Activated B cell treated with CpG ODN at 0.5 μM for 24 hours (primary cell): Measurements from ENCODE around the gene CLEC17A. TPM values are rescaled to one million over a fixed set of nuclear protein-coding genes. Genes with fewer than 3 reads are reported as not detected.

ENCODE experiments used
- ATAC-seq: fragments of 200-7000 bp; cut with Tn5 transposase; one replicate; pipeline ENCODE4 v1.10.0; 2021; ENCODE audit warnings: low read depth, mild to moderate bottlenecking, moderate library complexity
- CTCF ChIA-PET: fragments of 350-600 bp; sonication (Branson Sonifier 250); formaldehyde crosslinking; loops from one replicate; lab custom pipeline; 2021; ENCODE audit warnings: antibody characterized with exemption; lab: Charles Lee
- POLR2A ChIA-PET: fragments of 350-600 bp; sonication (Branson Sonifier 250); formaldehyde crosslinking; loops from one replicate; lab custom pipeline; 2021; ENCODE audit warnings: antibody characterized with exemption; lab: Charles Lee
- DNase-seq: peaks from one replicate; pipeline ENCODE4 v3.0.0; 2022
- H3K27ac Mint-ChIP-seq: one replicate; pipeline ENCODE4 v1.8.0; 2020; ENCODE audit warnings: mixed read lengths
- H3K27me3 Mint-ChIP-seq: one replicate; pipeline ENCODE4 v1.8.0; 2021; ENCODE audit warnings: mixed read lengths
- H3K36me3 Mint-ChIP-seq: one replicate; pipeline ENCODE4 v1.8.0; 2021; ENCODE audit warnings: low read depth, mixed read lengths
- H3K4me1 Mint-ChIP-seq: one replicate; pipeline ENCODE4 v1.8.0; 2021; ENCODE audit warnings: mixed read lengths
- H3K4me3 Mint-ChIP-seq: one replicate; pipeline ENCODE4 v1.8.0; 2020; ENCODE audit warnings: mild to moderate bottlenecking, mixed read lengths
- H3K9me3 Mint-ChIP-seq: one replicate; pipeline ENCODE4 v1.8.0; 2020; ENCODE audit warnings: mixed read lengths
- intact Hi-C: fragments of 100-400 bp; cut with micrococcal nuclease; formaldehyde crosslinking; loops from one replicate; pipeline ENCODE4 v1.15.1; 2024
- total RNA-seq: library from RNA; stranded (reverse); gene quantifications from 2 replicates; pipeline ENCODE4 v1.2.3, GENCODE V29; 2022
- TF ChIP-seq, protein P1 (sequence below): fragments of 200-600 bp; IDR thresholded peaks from one replicate; pipeline ENCODE4 v1.8.0; 2022; ENCODE audit warnings: antibody characterized with exemption, mild to moderate bottlenecking

Gene CLEC17A
- total RNA-seq, 1 donor from 2014 or later, result 123 TPM

DNA sequence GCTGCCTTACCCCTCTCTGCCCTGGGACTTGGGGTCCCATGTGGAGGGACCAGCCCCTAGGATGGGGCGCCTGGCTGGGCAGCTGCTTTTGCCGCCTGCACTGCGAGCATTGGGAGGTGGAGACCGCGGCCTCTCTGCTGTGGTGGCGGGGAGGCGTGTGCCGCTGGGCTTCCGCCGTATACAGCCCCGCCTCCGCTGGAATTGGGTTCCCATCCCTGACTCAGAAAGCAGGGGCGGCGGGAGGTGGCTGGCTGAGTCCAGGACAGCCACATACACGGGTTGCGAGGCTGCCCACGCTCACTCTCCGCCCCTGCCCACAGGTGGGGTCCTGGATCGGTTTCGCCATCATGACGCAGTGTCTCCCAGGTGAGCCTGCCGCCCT lies 17.6 kb upstream of the CLEC17A start:
- intact Hi-C loops, result no loop called here
- TF ChIP-seq, protein P1, sequence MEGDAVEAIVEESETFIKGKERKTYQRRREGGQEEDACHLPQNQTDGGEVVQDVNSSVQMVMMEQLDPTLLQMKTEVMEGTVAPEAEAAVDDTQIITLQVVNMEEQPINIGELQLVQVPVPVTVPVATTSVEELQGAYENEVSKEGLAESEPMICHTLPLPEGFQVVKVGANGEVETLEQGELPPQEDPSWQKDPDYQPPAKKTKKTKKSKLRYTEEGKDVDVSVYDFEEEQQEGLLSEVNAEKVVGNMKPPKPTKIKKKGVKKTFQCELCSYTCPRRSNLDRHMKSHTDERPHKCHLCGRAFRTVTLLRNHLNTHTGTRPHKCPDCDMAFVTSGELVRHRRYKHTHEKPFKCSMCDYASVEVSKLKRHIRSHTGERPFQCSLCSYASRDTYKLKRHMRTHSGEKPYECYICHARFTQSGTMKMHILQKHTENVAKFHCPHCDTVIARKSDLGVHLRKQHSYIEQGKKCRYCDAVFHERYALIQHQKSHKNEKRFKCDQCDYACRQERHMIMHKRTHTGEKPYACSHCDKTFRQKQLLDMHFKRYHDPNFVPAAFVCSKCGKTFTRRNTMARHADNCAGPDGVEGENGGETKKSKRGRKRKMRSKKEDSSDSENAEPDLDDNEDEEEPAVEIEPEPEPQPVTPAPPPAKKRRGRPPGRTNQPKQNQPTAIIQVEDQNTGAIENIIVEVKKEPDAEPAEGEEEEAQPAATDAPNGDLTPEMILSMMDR, result no peak
- ATAC-seq, result no peak
- no peak overlapping the region for H3K4me3 Mint-ChIP-seq
- CTCF ChIA-PET, result no interaction called here
- POLR2A ChIA-PET, result interaction anchor here (0.6 kb wide), 1 partner anchor 36 kb away, joined by 3 read pairs; no protein-coding TSS in a partner anchor
- H3K4me1 Mint-ChIP-seq, result peaks cover 23% of the 10 kb centered on the region
- no peaks in the 10 kb centered on the region for H3K9me3 Mint-ChIP-seq
- H3K27ac Mint-ChIP-seq, result no peak overlapping the region
- no peaks in the 10 kb centered on the region for H3K27me3 Mint-ChIP-seq
- peaks cover 40% of the 10 kb centered on the region for H3K36me3 Mint-ChIP-seq
- no peak for DNase-seq

DNA sequence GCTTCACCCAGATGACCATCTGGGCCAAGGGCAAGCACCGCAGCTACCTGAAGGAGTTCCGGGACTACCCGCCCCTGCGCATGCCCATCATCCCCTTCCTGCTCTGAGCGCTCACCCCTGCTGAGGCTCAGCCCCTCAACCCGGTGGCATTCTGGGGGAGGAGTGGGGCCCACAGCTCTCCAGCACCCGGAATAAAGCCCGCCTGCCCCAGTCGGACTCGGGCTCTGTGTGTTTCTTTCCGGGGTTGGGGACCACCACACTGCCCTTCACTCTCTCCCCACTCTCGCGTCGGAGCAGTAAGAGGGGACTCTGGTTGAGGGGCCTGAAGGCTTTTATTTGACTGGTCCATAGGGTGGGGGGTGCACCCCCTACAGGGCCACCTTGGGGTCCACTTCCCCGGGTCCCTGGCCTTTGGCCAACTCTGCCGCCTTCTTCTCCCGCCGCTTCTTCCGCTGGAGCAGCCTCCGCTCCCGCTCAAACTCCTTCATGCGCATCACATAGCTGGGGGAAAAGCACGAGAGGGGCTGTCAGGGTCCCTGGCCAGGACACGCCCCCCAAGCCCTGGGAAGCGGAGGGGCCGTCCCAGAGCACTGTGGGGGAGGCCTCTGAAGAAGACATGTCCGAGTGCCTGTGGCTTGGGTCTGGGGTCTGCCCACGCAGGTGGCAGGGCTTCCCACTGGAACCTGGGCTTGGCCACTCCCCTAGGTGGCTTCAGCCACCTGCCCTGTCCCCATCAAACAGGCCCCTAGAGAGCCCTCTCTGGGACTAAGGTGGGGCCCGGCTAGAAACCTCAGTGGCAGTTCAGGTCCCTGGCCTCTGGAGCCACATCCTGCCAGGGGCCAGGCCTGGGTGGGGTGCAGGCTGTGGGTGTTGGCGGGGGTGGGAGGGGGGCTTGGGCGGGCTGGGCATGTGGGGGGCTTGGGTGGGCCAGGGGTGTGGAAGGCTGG lies 16.8 kb upstream of the CLEC17A start:
- H3K9me3 Mint-ChIP-seq, result no peaks in the 10 kb centered on the region
- H3K4me3 Mint-ChIP-seq, result no peak overlapping the region
- H3K27me3 Mint-ChIP-seq, result no peaks in the 10 kb centered on the region
- intact Hi-C loops, result no loop called here
- ChIA-PET CTCF (no interaction called here), POLR2A (no interaction called here)
- DNase-seq (no peak), ATAC-seq (no peak)
- H3K4me1 Mint-ChIP-seq, result peaks cover 27% of the 10 kb centered on the region
- H3K27ac Mint-ChIP-seq, result no peak overlapping the region
- TF ChIP-seq, protein P1, result no peak
- H3K36me3 Mint-ChIP-seq, result peaks cover 40% of the 10 kb centered on the region

DNA sequence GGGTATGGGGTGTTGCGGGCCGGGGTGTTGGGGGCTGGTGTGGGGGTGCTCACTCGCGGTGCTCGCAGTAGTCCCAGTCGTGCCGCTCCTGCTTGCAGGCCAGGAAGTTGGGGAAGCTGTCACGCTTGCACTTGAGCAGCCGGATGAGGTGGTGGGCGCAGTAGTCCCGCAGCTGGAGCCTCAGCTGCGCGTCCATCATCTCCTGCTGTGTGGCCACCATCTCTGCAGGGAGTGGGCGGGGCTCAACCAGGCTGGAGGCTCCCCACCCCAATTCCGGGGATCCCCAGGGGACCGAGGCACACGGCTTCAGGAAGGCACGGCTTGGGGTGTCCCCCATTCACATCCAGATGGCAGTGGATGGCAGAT lies 16.2 kb upstream of the CLEC17A start:
- ATAC-seq, result no peak
- CTCF ChIA-PET, result no interaction called here
- TF ChIP-seq, protein P1, result no peak
- Mint-ChIP-seq H3K27me3 (no peaks in the 10 kb centered on the region), H3K9me3 (no peaks in the 10 kb centered on the region), H3K4me1 (peaks cover 31% of the 10 kb centered on the region), H3K27ac (no peak overlapping the region), H3K36me3 (peaks cover 42% of the 10 kb centered on the region), H3K4me3 (no peak overlapping the region)
- intact Hi-C loops, result no loop called here
- no peak for DNase-seq
- POLR2A ChIA-PET, result no interaction called here

DNA sequence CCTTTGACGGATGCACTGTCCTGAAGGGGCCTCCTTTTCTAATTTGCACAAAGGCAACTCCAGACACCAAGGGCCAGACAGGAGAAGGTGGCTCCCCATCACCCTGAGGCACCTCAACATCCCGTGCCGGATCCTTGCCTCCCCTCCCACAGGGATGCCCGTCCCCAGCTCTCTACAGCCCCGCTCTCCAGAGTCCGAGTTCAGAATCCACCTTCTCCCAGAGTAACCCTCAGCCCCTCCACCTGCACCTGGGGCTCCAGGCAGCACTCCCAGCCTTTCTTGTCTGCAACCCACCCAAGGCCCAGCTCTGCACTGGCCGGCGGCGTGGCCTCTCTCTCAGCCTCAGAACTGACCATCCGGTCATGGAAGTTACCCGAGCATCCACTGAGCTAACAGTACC lies 15.8 kb upstream of the CLEC17A start:
- H3K27me3 Mint-ChIP-seq, result no peaks in the 10 kb centered on the region
- no peak overlapping the region for H3K4me3 Mint-ChIP-seq
- ChIA-PET POLR2A (no interaction called here), CTCF (no interaction called here)
- no peak for ATAC-seq
- H3K9me3 Mint-ChIP-seq, result no peaks in the 10 kb centered on the region
- no peak for DNase-seq
- peaks cover 31% of the 10 kb centered on the region for H3K4me1 Mint-ChIP-seq
- TF ChIP-seq, protein P1, result no peak
- intact Hi-C loops, result no loop called here
- H3K27ac Mint-ChIP-seq, result no peak overlapping the region
- H3K36me3 Mint-ChIP-seq, result peaks cover 44% of the 10 kb centered on the region

DNA sequence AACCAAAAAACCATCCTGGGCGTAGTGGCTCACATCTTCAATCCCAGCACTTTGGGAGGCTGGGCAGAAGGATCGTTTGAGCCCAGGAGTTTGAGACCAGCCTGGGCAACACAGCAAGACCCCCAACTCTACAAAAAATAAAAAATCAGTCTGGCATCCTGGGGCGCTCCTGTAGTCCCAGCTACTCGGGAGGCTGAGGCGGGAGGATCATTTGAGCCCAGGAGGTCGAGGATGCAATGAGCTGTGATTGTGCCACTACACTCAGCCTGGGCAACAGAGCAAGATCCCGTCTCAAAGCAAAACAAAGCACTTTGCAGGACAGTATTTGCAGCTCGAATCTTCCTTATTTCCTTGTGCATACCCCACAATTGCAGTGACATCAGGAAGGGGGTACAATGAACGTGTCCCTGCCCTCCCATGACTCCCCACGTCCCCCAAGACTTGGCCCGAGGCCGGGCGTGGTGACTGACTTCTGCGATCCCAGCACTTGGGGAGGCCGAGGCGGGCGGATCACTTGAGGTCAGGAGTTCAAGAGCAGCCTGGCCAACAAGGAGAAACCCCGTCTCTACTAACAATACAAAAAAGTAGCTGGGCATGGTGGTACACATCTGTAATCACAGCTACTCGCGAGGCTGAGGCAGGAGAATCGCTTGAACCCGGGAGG lies 11.9 kb upstream of the CLEC17A start:
- POLR2A ChIA-PET, result interaction anchor here (0.6 to 4.8 kb wide), 3 partner anchors 53 to 1391 kb away, joined by 6 to 208 read pairs (median 25); partner anchors contain the start of genes DNAJB1 and ZNF333
- no peak for DNase-seq
- no peaks in the 10 kb centered on the region for H3K9me3 Mint-ChIP-seq
- peaks cover 29% of the 10 kb centered on the region for H3K36me3 Mint-ChIP-seq
- CTCF ChIA-PET, result interaction anchor here (0.6 to 13.2 kb wide), 3 partner anchors 14 to 117 kb away, joined by 4 to 510 read pairs (median 5); partner anchors contain the start of gene ZNF333
- H3K27ac Mint-ChIP-seq, result peak overlapping the region; percentile 92
- H3K4me1 Mint-ChIP-seq, result peaks cover 49% of the 10 kb centered on the region
- no peaks in the 10 kb centered on the region for H3K27me3 Mint-ChIP-seq
- intact Hi-C loops, result loop anchor here (5.0 kb wide), 3 partner anchors 301 to 521 kb away; partner anchors contain the start of gene ASF1B
- ATAC-seq, result no peak
- TF ChIP-seq, protein P1, result no peak
- peak overlapping the region; percentile 96 for H3K4me3 Mint-ChIP-seq
